ENCODE measurements around the gene MRPL41. TPM values are rescaled to one million over a fixed set of nuclear protein-coding genes. Genes with fewer than 3 reads are reported as not detected.

Gene MRPL41
- total and polyA plus RNA-seq, 2 of the 13 experiments (the other 11 are each of a cell fraction or from before 2014, with no cell fraction given) = 20.9 to 54.0 TPM

DNA sequence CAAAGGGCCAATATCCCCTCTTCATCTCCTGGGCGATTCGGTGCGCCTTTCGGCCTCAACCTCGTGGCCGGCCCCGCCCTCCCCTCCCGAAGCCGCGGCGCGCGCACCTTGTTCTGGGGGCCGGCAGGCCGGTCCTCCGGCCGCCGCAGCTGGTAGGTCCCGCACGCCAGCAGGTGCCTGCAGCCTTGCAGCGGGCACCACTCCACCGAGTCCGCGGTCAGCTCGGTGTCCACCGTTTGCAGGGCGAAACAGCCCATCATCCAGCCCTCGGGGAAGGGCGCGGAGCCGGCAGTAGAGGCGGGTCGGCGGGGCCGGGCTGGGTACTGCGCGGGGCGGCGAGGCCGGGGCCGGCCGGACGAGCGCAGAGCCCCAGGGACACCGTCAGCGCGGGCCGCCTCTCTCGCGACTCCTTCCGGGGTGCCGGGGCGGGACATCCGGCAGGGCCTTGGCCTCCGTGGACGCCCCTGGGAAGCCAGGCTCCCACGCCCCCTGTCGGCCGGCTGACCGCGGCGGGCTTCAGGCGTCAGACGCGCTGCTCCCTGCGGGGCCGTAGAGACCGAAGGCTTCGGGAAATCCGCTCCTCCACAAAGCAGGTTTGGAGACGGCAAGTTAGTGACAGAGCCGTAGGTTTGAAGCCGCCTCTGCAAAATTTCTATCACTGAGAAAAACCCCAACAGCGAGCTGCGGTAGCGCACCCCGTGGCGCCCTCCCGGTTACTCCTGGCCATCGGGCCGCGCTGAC lies 27.0 kb downstream of the MRPL41 start, which contains the start of gene DPH7 (continued):
- TF ChIP-seq, protein P1, sequence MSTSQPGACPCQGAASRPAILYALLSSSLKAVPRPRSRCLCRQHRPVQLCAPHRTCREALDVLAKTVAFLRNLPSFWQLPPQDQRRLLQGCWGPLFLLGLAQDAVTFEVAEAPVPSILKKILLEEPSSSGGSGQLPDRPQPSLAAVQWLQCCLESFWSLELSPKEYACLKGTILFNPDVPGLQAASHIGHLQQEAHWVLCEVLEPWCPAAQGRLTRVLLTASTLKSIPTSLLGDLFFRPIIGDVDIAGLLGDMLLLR (CRISPR knock-in tag; IDR thresholded peaks at IDR 0.05) = peak; percentile 58
- TF ChIP-seq CHD4 (IDR thresholded peaks at IDR 0.05; ENCODE audit: borderline replicate concordance, low read length) (no peak), ZNF747 (CRISPR knock-in tag; IDR thresholded peaks at IDR 0.05; ENCODE audit: borderline replicate concordance) (peak; percentile 55; the same call in 1 of the 2 replicates), ZNF333 (CRISPR knock-in tag; IDR thresholded peaks at IDR 0.05; ENCODE audit: borderline replicate concordance) (peak; percentile 52; the same call in 1 of the 2 replicates), AGO2 (optimal IDR thresholded peaks at IDR 0.05; ENCODE audit: low read depth, low read length) (peak; percentile 22), ZNF207 (IDR thresholded peaks at IDR 0.05; ENCODE audit: borderline replicate concordance) (no peak), NFE2 (CRISPR knock-in tag; IDR thresholded peaks at IDR 0.05) (no peak), ZNF446 (CRISPR knock-in tag; IDR thresholded peaks at IDR 0.05) (peak; percentile 52), ZNF460 (CRISPR knock-in tag; IDR thresholded peaks at IDR 0.05; ENCODE audit: borderline replicate concordance) (no peak; the same call in 1 of the 2 replicates), ZNF24 (IDR thresholded peaks at IDR 0.05) (no peak), ZFP36L2 (CRISPR knock-in tag; IDR thresholded peaks at IDR 0.05) (no peak), WIZ (CRISPR knock-in tag; IDR thresholded peaks at IDR 0.05) (no peak), ZNF160 (CRISPR knock-in tag; IDR thresholded peaks at IDR 0.05) (peak; percentile 92; the same call in 1 of the 2 replicates), NAIF1 (CRISPR knock-in tag; IDR thresholded peaks at IDR 0.05; ENCODE audit: borderline replicate concordance) (no peak), POLR2AphosphoS5 (IDR thresholded peaks at IDR 0.05; ENCODE audit: low read depth, low read length) (peak; percentile 69), KLF9 (CRISPR knock-in tag; IDR thresholded peaks at IDR 0.05; ENCODE audit: low read depth) (no peak), SMYD3 (CRISPR knock-in tag; IDR thresholded peaks at IDR 0.05) (no peak)
- TF ChIP-seq, protein P2, sequence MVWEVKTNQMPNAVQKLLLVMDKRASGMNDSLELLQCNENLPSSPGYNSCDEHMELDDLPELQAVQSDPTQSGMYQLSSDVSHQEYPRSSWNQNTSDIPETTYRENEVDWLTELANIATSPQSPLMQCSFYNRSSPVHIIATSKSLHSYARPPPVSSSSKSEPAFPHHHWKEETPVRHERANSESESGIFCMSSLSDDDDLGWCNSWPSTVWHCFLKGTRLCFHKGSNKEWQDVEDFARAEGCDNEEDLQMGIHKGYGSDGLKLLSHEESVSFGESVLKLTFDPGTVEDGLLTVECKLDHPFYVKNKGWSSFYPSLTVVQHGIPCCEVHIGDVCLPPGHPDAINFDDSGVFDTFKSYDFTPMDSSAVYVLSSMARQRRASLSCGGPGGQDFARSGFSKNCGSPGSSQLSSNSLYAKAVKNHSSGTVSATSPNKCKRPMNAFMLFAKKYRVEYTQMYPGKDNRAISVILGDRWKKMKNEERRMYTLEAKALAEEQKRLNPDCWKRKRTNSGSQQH (CRISPR knock-in tag; IDR thresholded peaks at IDR 0.05; ENCODE audit: low read depth) = no peak; the same call in 1 of the 2 replicates
- TF ChIP-seq, protein P3, sequence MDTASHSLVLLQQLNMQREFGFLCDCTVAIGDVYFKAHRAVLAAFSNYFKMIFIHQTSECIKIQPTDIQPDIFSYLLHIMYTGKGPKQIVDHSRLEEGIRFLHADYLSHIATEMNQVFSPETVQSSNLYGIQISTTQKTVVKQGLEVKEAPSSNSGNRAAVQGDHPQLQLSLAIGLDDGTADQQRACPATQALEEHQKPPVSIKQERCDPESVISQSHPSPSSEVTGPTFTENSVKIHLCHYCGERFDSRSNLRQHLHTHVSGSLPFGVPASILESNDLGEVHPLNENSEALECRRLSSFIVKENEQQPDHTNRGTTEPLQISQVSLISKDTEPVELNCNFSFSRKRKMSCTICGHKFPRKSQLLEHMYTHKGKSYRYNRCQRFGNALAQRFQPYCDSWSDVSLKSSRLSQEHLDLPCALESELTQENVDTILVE (CRISPR knock-in tag; IDR thresholded peaks at IDR 0.05) = peak; percentile 91; the same call in 1 of the 2 replicates
- TF ChIP-seq, protein P4, sequence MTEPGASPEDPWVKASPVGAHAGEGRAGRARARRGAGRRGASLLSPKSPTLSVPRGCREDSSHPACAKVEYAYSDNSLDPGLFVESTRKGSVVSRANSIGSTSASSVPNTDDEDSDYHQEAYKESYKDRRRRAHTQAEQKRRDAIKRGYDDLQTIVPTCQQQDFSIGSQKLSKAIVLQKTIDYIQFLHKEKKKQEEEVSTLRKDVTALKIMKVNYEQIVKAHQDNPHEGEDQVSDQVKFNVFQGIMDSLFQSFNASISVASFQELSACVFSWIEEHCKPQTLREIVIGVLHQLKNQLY (CRISPR knock-in tag; IDR thresholded peaks at IDR 0.05) = 0 out of 2 replicates have a peak, but pooled peaks have one; percentile 19
- TF ChIP-seq, protein P5, sequence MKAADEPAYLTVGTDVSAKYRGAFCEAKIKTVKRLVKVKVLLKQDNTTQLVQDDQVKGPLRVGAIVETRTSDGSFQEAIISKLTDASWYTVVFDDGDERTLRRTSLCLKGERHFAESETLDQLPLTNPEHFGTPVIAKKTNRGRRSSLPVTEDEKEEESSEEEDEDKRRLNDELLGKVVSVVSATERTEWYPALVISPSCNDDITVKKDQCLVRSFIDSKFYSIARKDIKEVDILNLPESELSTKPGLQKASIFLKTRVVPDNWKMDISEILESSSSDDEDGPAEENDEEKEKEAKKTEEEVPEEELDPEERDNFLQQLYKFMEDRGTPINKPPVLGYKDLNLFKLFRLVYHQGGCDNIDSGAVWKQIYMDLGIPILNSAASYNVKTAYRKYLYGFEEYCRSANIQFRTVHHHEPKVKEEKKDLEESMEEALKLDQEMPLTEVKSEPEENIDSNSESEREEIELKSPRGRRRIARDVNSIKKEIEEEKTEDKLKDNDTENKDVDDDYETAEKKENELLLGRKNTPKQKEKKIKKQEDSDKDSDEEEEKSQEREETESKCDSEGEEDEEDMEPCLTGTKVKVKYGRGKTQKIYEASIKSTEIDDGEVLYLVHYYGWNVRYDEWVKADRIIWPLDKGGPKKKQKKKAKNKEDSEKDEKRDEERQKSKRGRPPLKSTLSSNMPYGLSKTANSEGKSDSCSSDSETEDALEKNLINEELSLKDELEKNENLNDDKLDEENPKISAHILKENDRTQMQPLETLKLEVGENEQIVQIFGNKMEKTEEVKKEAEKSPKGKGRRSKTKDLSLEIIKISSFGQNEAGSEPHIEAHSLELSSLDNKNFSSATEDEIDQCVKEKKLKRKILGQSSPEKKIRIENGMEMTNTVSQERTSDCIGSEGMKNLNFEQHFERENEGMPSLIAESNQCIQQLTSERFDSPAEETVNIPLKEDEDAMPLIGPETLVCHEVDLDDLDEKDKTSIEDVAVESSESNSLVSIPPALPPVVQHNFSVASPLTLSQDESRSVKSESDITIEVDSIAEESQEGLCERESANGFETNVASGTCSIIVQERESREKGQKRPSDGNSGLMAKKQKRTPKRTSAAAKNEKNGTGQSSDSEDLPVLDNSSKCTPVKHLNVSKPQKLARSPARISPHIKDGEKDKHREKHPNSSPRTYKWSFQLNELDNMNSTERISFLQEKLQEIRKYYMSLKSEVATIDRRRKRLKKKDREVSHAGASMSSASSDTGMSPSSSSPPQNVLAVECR (CRISPR knock-in tag; IDR thresholded peaks at IDR 0.05; ENCODE audit: borderline replicate concordance) = peak; percentile 98

All from HepG2 (cell line).